ENCODE measurements around the gene NBAS. TPM values are rescaled to one million over a fixed set of nuclear protein-coding genes. Genes with fewer than 3 reads are reported as not detected.

NBAS gene
- total RNA-seq, 1 experiment from 2014 or later = 28.9 TPM

DNA sequence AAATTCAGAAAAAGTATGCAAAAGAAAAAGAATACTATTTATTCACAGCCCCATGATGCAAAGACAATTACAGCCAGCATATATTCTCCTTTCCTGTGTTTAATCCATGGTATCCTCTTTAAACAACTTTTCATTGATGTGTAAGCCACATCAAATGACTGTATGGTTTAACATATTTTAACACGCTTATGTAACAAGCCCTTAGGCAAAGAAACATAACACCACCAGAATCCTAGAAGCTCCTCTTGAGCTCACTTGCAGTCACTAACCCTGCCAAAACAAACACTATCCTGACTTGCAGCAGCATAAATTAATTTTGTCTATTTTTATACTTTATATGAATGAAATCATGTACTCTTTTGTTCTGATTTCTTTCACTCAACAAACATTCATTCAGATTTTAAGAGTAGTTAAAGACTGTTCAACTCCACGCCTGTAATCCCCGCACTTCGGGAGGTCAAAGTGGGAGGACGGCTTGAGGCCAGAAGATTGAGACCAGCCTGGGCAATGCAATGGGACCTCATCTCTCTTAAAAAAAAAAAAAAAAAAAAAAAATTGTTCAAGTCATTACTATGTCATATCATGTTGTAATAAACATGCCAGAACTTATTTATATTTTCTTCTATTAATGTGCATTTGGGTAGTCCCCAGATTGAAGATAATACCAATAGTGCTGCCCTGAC lies 226.3 kb downstream of the NBAS start:
- ChIA-PET POLR2A (ENCODE audit: unreplicated experiment) (no interaction called here), CTCF (no interaction called here)
- Histone ChIP-seq H3F3A (ENCODE audit: insufficient read depth, low read depth) (no peaks in the 10 kb centered on the region), H2AFZ (no peak overlapping the region), H3K4me2 (no peak overlapping the region), H3K27me3 (ENCODE audit: insufficient read depth, low read depth) (no peaks in the 10 kb centered on the region), H3K9me3 (ENCODE audit: insufficient read depth, low read depth) (no peaks in the 10 kb centered on the region), H3K4me3 (no peak overlapping the region), H3K4me1 (replicated peaks; ENCODE audit: insufficient read depth) (0 out of 2 replicates have a peak, but pooled peaks cover 5% of the 10 kb centered on the region), H3K36me3 (ENCODE audit: low read depth) (0 out of 2 replicates have a peak, but pooled peaks cover 7% of the 10 kb centered on the region), H3K79me2 (ENCODE audit: low read depth) (no peaks in the 10 kb centered on the region), H3K9me2 (ENCODE audit: insufficient read depth) (no peaks in the 10 kb centered on the region), H4K20me1 (ENCODE audit: insufficient read depth) (no peaks in the 10 kb centered on the region), H3K27ac (no peak overlapping the region)
- no TSS peak for BruUV-seq (replicated peaks)
- TF ChIP-seq, protein P1, sequence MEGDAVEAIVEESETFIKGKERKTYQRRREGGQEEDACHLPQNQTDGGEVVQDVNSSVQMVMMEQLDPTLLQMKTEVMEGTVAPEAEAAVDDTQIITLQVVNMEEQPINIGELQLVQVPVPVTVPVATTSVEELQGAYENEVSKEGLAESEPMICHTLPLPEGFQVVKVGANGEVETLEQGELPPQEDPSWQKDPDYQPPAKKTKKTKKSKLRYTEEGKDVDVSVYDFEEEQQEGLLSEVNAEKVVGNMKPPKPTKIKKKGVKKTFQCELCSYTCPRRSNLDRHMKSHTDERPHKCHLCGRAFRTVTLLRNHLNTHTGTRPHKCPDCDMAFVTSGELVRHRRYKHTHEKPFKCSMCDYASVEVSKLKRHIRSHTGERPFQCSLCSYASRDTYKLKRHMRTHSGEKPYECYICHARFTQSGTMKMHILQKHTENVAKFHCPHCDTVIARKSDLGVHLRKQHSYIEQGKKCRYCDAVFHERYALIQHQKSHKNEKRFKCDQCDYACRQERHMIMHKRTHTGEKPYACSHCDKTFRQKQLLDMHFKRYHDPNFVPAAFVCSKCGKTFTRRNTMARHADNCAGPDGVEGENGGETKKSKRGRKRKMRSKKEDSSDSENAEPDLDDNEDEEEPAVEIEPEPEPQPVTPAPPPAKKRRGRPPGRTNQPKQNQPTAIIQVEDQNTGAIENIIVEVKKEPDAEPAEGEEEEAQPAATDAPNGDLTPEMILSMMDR (conservative IDR thresholded peaks at IDR 0.05) = no peak
- no peak for TF ChIP-seq EZH2 (IDR thresholded peaks at IDR 0.05; ENCODE audit: low read depth)
- peak in 1 of 2 experiments; percentile 70 for DNase-seq
- intact Hi-C loops (cut with micrococcal nuclease; ENCODE audit: unreplicated experiment) = no loop called here

GRCh38 chr2:15331787-15332186 lies 229.3 kb downstream of the NBAS start:
- Histone ChIP-seq H3K9me3 (ENCODE audit: insufficient read depth, low read depth) (no peaks in the 10 kb centered on the region), H2AFZ (no peak overlapping the region), H3K4me3 (no peak overlapping the region), H4K20me1 (ENCODE audit: insufficient read depth) (no peaks in the 10 kb centered on the region), H3K27ac (no peak overlapping the region), H3K27me3 (ENCODE audit: insufficient read depth, low read depth) (no peaks in the 10 kb centered on the region), H3K9me2 (ENCODE audit: insufficient read depth) (no peaks in the 10 kb centered on the region), H3K36me3 (ENCODE audit: low read depth) (0 out of 2 replicates have a peak, but pooled peaks cover 7% of the 10 kb centered on the region), H3F3A (ENCODE audit: insufficient read depth, low read depth) (no peaks in the 10 kb centered on the region), H3K4me2 (no peak overlapping the region), H3K4me1 (replicated peaks; ENCODE audit: insufficient read depth) (no peaks in the 10 kb centered on the region), H3K79me2 (ENCODE audit: low read depth) (no peaks in the 10 kb centered on the region)
- ChIA-PET CTCF (no interaction called here), POLR2A (ENCODE audit: unreplicated experiment) (no interaction called here)
- no peak for TF ChIP-seq EZH2 (IDR thresholded peaks at IDR 0.05; ENCODE audit: low read depth)
- TF ChIP-seq, protein P1 (conservative IDR thresholded peaks at IDR 0.05) = no peak
- intact Hi-C loops (cut with micrococcal nuclease; ENCODE audit: unreplicated experiment) = no loop called here
- DNase-seq = no peak
- no TSS peak for BruUV-seq (replicated peaks)

DNA sequence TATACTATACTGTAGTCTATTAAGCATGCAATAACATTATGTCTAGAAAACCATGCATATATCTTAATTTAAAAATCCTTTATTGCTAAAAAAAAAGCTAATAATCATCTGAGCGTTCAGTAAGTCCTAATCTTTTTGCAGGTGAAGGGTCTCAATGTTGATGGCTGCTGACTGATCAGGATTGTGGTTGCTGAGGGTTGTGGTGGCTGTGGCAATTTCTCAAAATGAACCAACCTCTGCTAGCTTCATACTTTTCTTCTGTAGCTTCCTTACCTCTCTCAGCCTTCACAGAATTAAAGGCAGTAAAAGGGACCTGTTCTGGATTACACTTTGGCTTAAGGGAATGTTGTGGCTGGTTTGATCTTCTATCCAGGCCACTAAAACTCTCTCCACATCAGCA lies 235.8 kb downstream of the NBAS start:
- Histone ChIP-seq H3K27ac (no peak overlapping the region), H3K9me2 (ENCODE audit: insufficient read depth) (no peaks in the 10 kb centered on the region), H3K4me3 (no peak overlapping the region), H3K79me2 (ENCODE audit: low read depth) (no peaks in the 10 kb centered on the region), H4K20me1 (ENCODE audit: insufficient read depth) (no peaks in the 10 kb centered on the region), H3K4me1 (replicated peaks; ENCODE audit: insufficient read depth) (no peaks in the 10 kb centered on the region), H3K9me3 (ENCODE audit: insufficient read depth, low read depth) (no peaks in the 10 kb centered on the region), H3F3A (ENCODE audit: insufficient read depth, low read depth) (no peaks in the 10 kb centered on the region), H2AFZ (no peak overlapping the region), H3K27me3 (ENCODE audit: insufficient read depth, low read depth) (no peaks in the 10 kb centered on the region), H3K36me3 (ENCODE audit: low read depth) (0 out of 2 replicates have a peak, but pooled peaks cover 3% of the 10 kb centered on the region), H3K4me2 (no peak overlapping the region)
- ChIA-PET CTCF (no interaction called here), POLR2A (ENCODE audit: unreplicated experiment) (no interaction called here)
- TF ChIP-seq, protein P1 (conservative IDR thresholded peaks at IDR 0.05) = no peak
- no peak for TF ChIP-seq EZH2 (IDR thresholded peaks at IDR 0.05; ENCODE audit: low read depth)
- intact Hi-C loops (cut with micrococcal nuclease; ENCODE audit: unreplicated experiment) = no loop called here
- BruUV-seq (replicated peaks) = no TSS peak
- DNase-seq = no peak
